Body of pancreas (tissue), 4 donors: ENCODE results near the gene ADGRL3. TPM values are rescaled to one million over a fixed set of nuclear protein-coding genes. Genes with fewer than 3 reads are reported as not detected.

Source experiments
- ATAC-seq: fragments of 150-250 bp; one replicate; pipeline ENCODE4 v1.9.1; 2016
- DNase-seq, 4 donors: peaks; one replicate each; pipeline ENCODE4 v3.0.0-alpha.2; 2019
- H3K27ac ChIP-seq, 4 donors: fragments of 200-600 bp; sonication (generic); 1 replicate in 3 of 4; 2 replicates in 1 of 4; pipeline versions ENCODE4 v1.5.1 to v1.6.1; 2016 to 2019; ENCODE audit warnings: mild to moderate bottlenecking in 1 of 4, mixed read lengths in 1 of 4, moderate library complexity in 1 of 4
- H3K27me3 ChIP-seq, 2 donors: fragments of 200-600 bp; sonication (generic); one replicate each; pipeline ENCODE4 v1.6.0; 2016; ENCODE audit warnings: mild to moderate bottlenecking in 1 of 2
- H3K36me3 ChIP-seq, 2 donors: fragments of 200-600 bp; sonication (generic); replicated peaks in 1 of 2; 2 replicates each; pipeline ENCODE4 v1.5.1; 2016; ENCODE audit warnings: low read depth in 2 of 2; ENCODE audit not compliant: insufficient read depth in 1 of 2
- H3K4me1 ChIP-seq: fragments of 200-600 bp; sonication (generic); one replicate; pipeline ENCODE4 v1.6.0; 2016
- H3K4me3 ChIP-seq, 2 donors: fragments of 200-600 bp; sonication (generic); 1 replicate in 1 of 2; 2 replicates in 1 of 2; pipeline ENCODE4 v1.5.1; 2016 to 2019
- H3K9me3 ChIP-seq, 3 donors: fragments of 200-600 bp; sonication (generic); 1 replicate in 2 of 3; 2 replicates in 1 of 3; pipeline ENCODE4 v1.5.1; 2016
- CTCF ChIP-seq, 7 experiments: fragments of 450-650 bp in 4 of 7; fragments of 200-600 bp in 3 of 7; sonication (generic) in 3 of 7; IDR thresholded peaks; one replicate each; pipeline ENCODE4 v1.5.1; 2016 to 2019; ENCODE audit warnings: antibody characterized with exemption in 7 of 7
- POLR2A ChIP-seq, 3 donors: fragments of 450-650 bp; IDR thresholded peaks; one replicate each; pipeline ENCODE4 v1.6.1; 2016; ENCODE audit warnings: antibody characterized with exemption in 3 of 3, mild to moderate bottlenecking in 2 of 3
- WGBS, 2 donors: methylation state at CpG; one replicate each; pipeline ENCODE4 v1.1.5; 2017; 5-methylcytosine and 5-hydroxymethylcytosine counted together
- intact Hi-C: fragments of 100-400 bp; cut with DNase I; formaldehyde crosslinking; loops from one replicate; pipeline ENCODE4 v1.15.1; 2023
- total RNA-seq, 2 donors: library from RNA; depleted of rRNA; stranded (reverse); fragments of >200 nt; gene quantifications; one replicate each; pipeline ENCODE4 v1.1.0, GENCODE V29; 2016

ADGRL3 gene
- total RNA-seq, 2 donors from 2014 or later, result 0.33 to 1.0 TPM

- no peaks in the 10 kb centered on the region for H3K9me3 ChIP-seq
- H3K4me1 ChIP-seq, result no peaks in the 10 kb centered on the region
- H3K27ac ChIP-seq, result no peak overlapping the region
- ATAC-seq (no peak), DNase-seq (no peak)
- H3K4me3 ChIP-seq, result no peak overlapping the region
- 48 to 60% methylated on average over 1 of the region's 1 CpG for WGBS, 2 donors
- no peaks in the 10 kb centered on the region for H3K27me3 ChIP-seq
- intact Hi-C loops, result no loop called here
- H3K36me3 ChIP-seq, result no peaks in the 10 kb centered on the region
- TF ChIP-seq CTCF (IDR thresholded peaks at IDR 0.05), result no peak
Measured at GRCh38 chr4:61915501-61915900, 715.4 kb downstream of the ADGRL3 start.

- DNase-seq, result no peak
- Histone ChIP-seq H3K36me3 (no peaks in the 10 kb centered on the region), H3K4me3 (no peak overlapping the region), H3K4me1 (peaks cover 17% of the 10 kb centered on the region), H3K9me3 (no peaks in the 10 kb centered on the region), H3K27ac (no peak overlapping the region), H3K27me3 (no peaks in the 10 kb centered on the region)
- TF ChIP-seq POLR2A (IDR thresholded peaks at IDR 0.05), result no peak
- TF ChIP-seq CTCF (IDR thresholded peaks at IDR 0.05), result no peak
- ATAC-seq, result no peak
- intact Hi-C loops, result no loop called here
Measured at GRCh38 chr4:61918507-61918906, 718.4 kb downstream of the ADGRL3 start.

- TF ChIP-seq POLR2A (IDR thresholded peaks at IDR 0.05) (no peak), CTCF (IDR thresholded peaks at IDR 0.05) (no peak)
- Histone ChIP-seq H3K27ac (no peak overlapping the region), H3K36me3 (no peaks in the 10 kb centered on the region), H3K4me1 (peaks cover 17% of the 10 kb centered on the region), H3K27me3 (no peaks in the 10 kb centered on the region), H3K9me3 (no peaks in the 10 kb centered on the region), H3K4me3 (no peak overlapping the region)
- ATAC-seq (no peak), DNase-seq (no peak)
- intact Hi-C loops, result no loop called here
- 14 to 21% methylated on average over 2 of the region's 2 CpGs for WGBS, 2 donors
Measured at GRCh38 chr4:61918987-61919386, 718.9 kb downstream of the ADGRL3 start.

GRCh38 chr4:61919561-61919960, 719.4 kb downstream of the ADGRL3 start:
- Histone ChIP-seq H3K27me3 (no peaks in the 10 kb centered on the region), H3K4me1 (peaks cover 17% of the 10 kb centered on the region), H3K27ac (no peak overlapping the region), H3K36me3 (no peaks in the 10 kb centered on the region), H3K4me3 (no peak overlapping the region), H3K9me3 (no peaks in the 10 kb centered on the region)
- no peak for TF ChIP-seq POLR2A (IDR thresholded peaks at IDR 0.05)
- TF ChIP-seq CTCF (IDR thresholded peaks at IDR 0.05), result no peak
- intact Hi-C loops, result no loop called here
- DNase-seq, result no peak
- WGBS, 2 donors, result 52 to 63% methylated on average over 3 of the region's 3 CpGs
- no peak for ATAC-seq

- peaks cover 17% of the 10 kb centered on the region for H3K4me1 ChIP-seq
- no peak overlapping the region for H3K4me3 ChIP-seq
- DNase-seq (no peak), ATAC-seq (no peak)
- no peaks in the 10 kb centered on the region for H3K36me3 ChIP-seq
- H3K9me3 ChIP-seq, result no peaks in the 10 kb centered on the region
- H3K27me3 ChIP-seq, result no peaks in the 10 kb centered on the region
- 13 to 17% methylated on average over 2 of the region's 2 CpGs for WGBS, 2 donors
- TF ChIP-seq POLR2A (IDR thresholded peaks at IDR 0.05) (no peak), CTCF (IDR thresholded peaks at IDR 0.05) (no peak)
- no peak overlapping the region for H3K27ac ChIP-seq
- intact Hi-C loops, result no loop called here
Measured at GRCh38 chr4:61921920-61922319, 721.8 kb downstream of the ADGRL3 start.
